Measurements from ENCODE around the gene EFNA1. TPM values are rescaled to one million over a fixed set of nuclear protein-coding genes. Genes with fewer than 3 reads are reported as not detected.
A peak's percentile ranks its signal among the peaks of the same experiment; 100 is the strongest.
"Not testable (repeated sequence)": the region's sequence is repeated elsewhere in the genome, so short reads cannot be mapped to it uniquely, and the experiment has no call there.

Gene EFNA1
- total RNA-seq, 1 experiment from 2014 or later, result 1.0 TPM

GRCh38 chr1:155140630-155140953 is 12.9 kb downstream of the EFNA1 start:
- Histone ChIP-seq H3K9me3 (ENCODE audit: low read depth, low read length, poor library complexity, severe bottlenecking) (no peaks in the 10 kb centered on the region), H3K27me3 (replicated peaks; ENCODE audit: insufficient read depth, low read depth, low read length, poor library complexity) (no peaks in the 10 kb centered on the region), H3K4me1 (ENCODE audit: insufficient read depth, low read length, poor library complexity, severe bottlenecking) (peaks cover 10% of the 10 kb centered on the region), H3K36me3 (ENCODE audit: insufficient read depth, low read length, poor library complexity, severe bottlenecking) (no peaks in the 10 kb centered on the region), H3K27ac (ENCODE audit: low read depth, low read length, poor library complexity, severe bottlenecking) (peak overlapping the region; percentile 80), H3K4me3 (ENCODE audit: low read depth, low read length, poor library complexity, severe bottlenecking) (peak overlapping the region; percentile 87)
- POLR2A ChIA-PET (ENCODE audit: low non-redundant PET), result no interaction called here
- BruUV-seq (replicated peaks), result no TSS peak
- TF ChIP-seq EZH2 (IDR thresholded peaks at IDR 0.05; ENCODE audit: borderline replicate concordance, low read depth, low read length, poor library complexity, severe bottlenecking), result no peak
- TF ChIP-seq CTCF (conservative IDR thresholded peaks at IDR 0.05; ENCODE audit: low read depth, low read length), result no peak
- no peak for DNase-seq (ENCODE audit: low spot score)
- intact Hi-C loops (cut with micrococcal nuclease; ENCODE audit: unreplicated experiment), result no loop called here
- CTCF ChIA-PET, result no interaction called here

- no peak overlapping the region for H3K4me3 ChIP-seq (ENCODE audit: low read depth, low read length, poor library complexity, severe bottlenecking)
- DNase-seq (ENCODE audit: low spot score), result no peak
- no peaks in the 10 kb centered on the region for H3K36me3 ChIP-seq (ENCODE audit: insufficient read depth, low read length, poor library complexity, severe bottlenecking)
- no peaks in the 10 kb centered on the region for H3K9me3 ChIP-seq (ENCODE audit: low read depth, low read length, poor library complexity, severe bottlenecking)
- no peak for TF ChIP-seq CTCF (conservative IDR thresholded peaks at IDR 0.05; ENCODE audit: low read depth, low read length)
- TF ChIP-seq EZH2 (IDR thresholded peaks at IDR 0.05; ENCODE audit: borderline replicate concordance, low read depth, low read length, poor library complexity, severe bottlenecking), result no peak
- peaks cover 9% of the 10 kb centered on the region for H3K4me1 ChIP-seq (ENCODE audit: insufficient read depth, low read length, poor library complexity, severe bottlenecking)
- no peaks in the 10 kb centered on the region for H3K27me3 ChIP-seq (replicated peaks; ENCODE audit: insufficient read depth, low read depth, low read length, poor library complexity)
- BruUV-seq (replicated peaks), result no TSS peak
- H3K27ac ChIP-seq (ENCODE audit: low read depth, low read length, poor library complexity, severe bottlenecking), result no peak overlapping the region
- intact Hi-C loops (cut with micrococcal nuclease; ENCODE audit: unreplicated experiment), result no loop called here
- POLR2A ChIA-PET (ENCODE audit: low non-redundant PET), result no interaction called here
- CTCF ChIA-PET, result no interaction called here
Measured at GRCh38 chr1:155141749-155142148, 14.1 kb downstream of the EFNA1 start.

GRCh38 chr1:155145491-155145890 is 17.8 kb downstream of the EFNA1 start:
- BruUV-seq (replicated peaks), result no TSS peak
- intact Hi-C loops (cut with micrococcal nuclease; ENCODE audit: unreplicated experiment), result no loop called here
- H3K27ac ChIP-seq (ENCODE audit: low read depth, low read length, poor library complexity, severe bottlenecking), result no peak overlapping the region
- no peaks in the 10 kb centered on the region for H3K27me3 ChIP-seq (replicated peaks; ENCODE audit: insufficient read depth, low read depth, low read length, poor library complexity)
- CTCF ChIA-PET, result no interaction called here
- no peaks in the 10 kb centered on the region for H3K4me1 ChIP-seq (ENCODE audit: insufficient read depth, low read length, poor library complexity, severe bottlenecking)
- no peak for TF ChIP-seq EZH2 (IDR thresholded peaks at IDR 0.05; ENCODE audit: borderline replicate concordance, low read depth, low read length, poor library complexity, severe bottlenecking)
- peak; percentile 22; the same call in 1 of the 2 replicates for TF ChIP-seq CTCF (conservative IDR thresholded peaks at IDR 0.05; ENCODE audit: low read depth, low read length)
- no peaks in the 10 kb centered on the region for H3K36me3 ChIP-seq (ENCODE audit: insufficient read depth, low read length, poor library complexity, severe bottlenecking)
- H3K9me3 ChIP-seq (ENCODE audit: low read depth, low read length, poor library complexity, severe bottlenecking), result no peaks in the 10 kb centered on the region
- no peak for DNase-seq (ENCODE audit: low spot score)
- H3K4me3 ChIP-seq (ENCODE audit: low read depth, low read length, poor library complexity, severe bottlenecking), result no peak overlapping the region
- POLR2A ChIA-PET (ENCODE audit: low non-redundant PET), result no interaction called here

GRCh38 chr1:155155996-155156643 is 28.4 kb downstream of the EFNA1 start:
- CTCF ChIA-PET, result not testable (repeated sequence)

More at GRCh38 chr1:155155996-155156643, 28.4 kb downstream of the EFNA1 start:
- BruUV-seq (replicated peaks); H3K36me3 ChIP-seq (ENCODE audit: insufficient read depth, low read length, poor library complexity, severe bottlenecking); POLR2A ChIA-PET (ENCODE audit: low non-redundant PET); intact Hi-C loops (cut with micrococcal nuclease; ENCODE audit: unreplicated experiment); H3K27me3 ChIP-seq (replicated peaks; ENCODE audit: insufficient read depth, low read depth, low read length, poor library complexity); H3K27ac ChIP-seq (ENCODE audit: low read depth, low read length, poor library complexity, severe bottlenecking); H3K9me3 ChIP-seq (ENCODE audit: low read depth, low read length, poor library complexity, severe bottlenecking); H3K4me3 ChIP-seq (ENCODE audit: low read depth, low read length, poor library complexity, severe bottlenecking); DNase-seq (ENCODE audit: low spot score); H3K4me1 ChIP-seq (ENCODE audit: insufficient read depth, low read length, poor library complexity, severe bottlenecking): not testable (repeated sequence)
